ENCODE data around the gene RASSF5.

Gene RASSF5

DNA sequence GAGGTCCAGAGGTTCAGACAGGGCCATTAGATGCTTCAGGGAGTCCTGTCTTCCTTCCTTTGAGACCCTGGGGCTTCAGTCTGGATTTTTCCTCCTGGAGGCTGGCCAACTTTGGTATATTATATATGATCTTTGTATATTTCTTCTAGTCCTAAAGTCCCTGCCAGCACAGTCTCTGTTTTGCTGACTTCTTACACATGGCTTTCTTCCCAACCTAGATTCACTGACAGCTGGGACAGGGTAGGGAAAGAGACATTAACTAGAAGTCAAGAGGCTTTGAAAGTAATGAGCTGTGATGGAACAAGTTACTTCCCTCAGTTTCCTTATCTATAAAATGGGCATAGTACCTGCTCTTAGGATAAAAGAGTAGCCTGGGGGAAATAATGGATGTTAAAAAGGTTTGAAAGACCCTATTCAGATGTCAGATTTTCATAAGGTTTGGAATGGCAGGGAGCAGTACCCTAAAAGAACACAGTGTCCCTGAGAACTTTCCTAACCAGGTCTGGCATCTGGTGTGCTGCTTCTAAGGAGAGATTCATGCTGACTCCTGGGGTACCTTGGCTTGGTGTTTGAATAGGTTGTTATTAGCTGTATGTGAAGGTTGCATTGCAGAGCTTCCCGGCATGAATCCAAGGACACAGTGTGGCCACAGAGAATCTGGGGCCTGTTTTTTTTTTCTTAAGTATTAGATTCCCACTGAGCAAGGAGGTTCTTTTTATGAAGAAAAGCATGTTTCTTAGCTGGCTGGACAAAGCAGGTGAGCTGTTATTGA lies 47.6 kb downstream of the RASSF5 start:
- DNase-seq, result no peak

DNA sequence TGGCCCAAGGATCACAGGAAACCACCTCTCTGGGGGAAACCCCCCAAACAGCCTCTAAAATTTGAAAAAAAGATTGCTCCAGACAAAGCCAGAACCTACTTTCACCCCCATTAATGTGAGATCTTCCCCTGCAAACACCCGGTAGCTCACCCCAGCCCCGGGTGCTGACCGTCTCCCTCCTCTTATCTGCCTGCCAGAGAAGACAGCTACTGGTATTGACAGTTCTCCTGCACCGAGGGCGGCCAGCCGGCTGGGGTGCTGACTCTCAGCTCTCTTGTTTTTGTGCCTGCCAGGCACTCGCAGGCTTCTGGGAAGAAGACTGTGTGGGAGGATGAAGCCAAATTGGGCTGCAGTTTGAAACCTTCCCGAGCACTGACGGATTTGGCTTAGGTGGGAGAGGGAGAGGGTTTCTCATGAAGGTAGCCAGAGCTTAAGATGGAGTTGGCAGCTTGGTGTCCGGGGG lies 48.2 kb downstream of the RASSF5 start:
- no peak for DNase-seq

DNA sequence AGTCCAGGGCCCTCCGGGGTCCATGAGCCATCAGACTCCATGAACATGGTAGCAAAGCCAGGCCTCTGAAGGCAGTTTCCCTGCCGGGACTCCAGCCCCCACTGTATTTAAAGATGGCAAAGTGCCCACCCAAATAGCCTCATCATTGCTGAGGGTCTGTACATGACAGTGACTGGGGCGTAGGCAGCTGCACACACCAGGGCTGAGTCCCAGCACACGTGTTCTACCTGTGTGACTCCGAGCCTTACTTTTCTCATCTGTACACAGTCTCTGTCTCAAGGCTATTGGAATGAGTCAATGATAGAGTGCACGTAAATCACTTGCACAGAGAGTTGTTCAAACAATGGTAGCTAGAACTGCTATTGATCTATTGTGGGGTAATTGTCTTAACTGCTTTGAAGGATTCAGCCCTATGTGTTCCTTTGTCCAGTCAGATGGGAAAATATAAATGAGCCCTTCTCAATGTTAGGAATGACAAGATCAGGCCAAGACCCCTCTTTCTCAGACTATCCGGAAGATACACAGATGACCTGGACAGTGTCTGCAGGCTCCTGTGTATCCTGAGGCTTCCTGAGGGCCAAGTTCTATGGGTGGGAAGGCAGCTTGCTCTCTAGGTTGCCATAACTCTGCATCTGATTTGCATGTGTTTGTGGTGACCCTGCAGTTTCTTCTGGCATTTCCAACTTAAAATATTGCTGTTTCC lies 48.9 kb downstream of the RASSF5 start:
- peak; percentile 11 for DNase-seq

DNA sequence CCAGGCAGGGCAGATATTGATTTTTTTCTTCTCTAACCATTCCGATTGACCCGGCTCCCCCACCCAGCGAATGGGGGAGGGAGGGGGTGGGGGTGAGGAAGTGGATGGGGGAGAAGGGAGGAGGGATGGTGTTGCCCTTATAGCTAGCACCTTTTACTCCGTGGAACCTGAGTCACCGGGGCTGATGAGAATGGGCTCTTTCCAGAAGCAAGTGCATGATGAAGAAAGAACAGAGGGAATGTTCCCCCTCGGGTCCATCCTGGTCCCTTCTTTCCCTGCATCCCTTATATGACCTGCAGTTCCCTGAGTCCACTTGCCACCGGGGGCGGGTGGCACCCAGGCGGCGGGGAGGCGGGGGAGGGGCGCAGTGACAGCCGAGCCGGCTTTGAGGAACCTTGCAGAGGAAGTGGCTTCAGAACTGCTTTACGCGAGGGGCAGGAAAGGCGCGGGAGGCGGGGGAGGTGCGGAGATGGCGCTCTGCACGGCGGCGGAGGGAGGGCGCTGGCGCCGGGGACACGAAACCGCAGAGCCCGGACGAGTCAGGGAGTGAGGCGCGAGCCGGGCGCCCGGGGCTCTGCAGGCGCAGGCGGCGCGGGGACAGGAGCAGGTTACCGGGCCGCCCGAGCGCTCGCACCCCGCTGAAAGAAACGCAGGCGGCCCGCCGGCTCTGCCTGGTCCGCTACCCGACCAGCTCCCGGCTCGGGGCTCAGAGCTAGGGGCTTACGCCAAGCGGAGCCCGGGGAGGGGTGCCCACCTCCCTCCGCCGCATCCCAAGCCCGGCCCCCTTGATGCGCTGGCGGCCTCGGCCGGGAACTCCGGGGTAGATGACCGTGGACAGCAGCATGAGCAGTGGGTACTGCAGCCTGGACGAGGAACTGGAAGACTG lies 49.7 kb downstream of the RASSF5 start:
- DNase-seq, result peak; percentile 23

DNA sequence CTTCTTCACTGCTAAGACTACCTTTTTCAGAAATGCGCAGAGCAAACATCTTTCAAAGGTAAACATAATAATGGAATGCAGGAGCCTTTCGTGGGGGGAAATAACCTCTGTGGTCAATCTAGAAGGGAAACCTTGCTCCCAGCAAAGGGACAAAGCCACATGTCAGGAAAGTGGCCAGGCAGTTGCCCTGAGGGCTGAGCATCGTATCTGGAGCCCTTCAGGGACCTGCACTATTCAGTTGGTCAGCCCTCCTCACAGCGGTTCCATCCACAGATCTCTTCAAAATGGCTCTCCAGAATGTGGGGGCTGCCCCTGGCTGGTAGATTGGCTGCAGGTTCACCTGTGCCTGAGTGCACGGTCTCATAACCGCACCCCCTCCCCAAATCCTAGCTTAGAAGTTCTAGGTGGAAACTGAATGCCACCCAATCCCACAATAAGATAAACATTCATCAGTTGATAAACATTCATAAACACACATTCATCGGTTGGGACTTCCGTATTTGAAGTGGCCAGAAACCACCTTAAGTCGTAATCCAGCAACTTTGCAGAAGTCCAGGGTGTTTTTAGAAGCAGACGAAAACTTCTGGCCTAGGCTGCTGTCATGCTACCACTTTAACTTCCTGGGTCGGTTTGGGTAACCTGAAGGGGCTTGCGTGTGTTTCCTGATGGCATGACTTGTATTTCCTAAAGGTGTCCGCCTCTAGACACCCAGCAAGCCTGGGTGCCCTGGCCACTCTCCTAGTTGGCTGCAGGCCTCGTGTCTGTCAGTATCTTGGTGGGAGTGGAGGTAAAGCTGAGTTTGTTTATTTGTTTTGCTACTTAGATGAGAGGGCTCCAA lies 50.5 kb downstream of the RASSF5 start:
- no peak for DNase-seq

DNA sequence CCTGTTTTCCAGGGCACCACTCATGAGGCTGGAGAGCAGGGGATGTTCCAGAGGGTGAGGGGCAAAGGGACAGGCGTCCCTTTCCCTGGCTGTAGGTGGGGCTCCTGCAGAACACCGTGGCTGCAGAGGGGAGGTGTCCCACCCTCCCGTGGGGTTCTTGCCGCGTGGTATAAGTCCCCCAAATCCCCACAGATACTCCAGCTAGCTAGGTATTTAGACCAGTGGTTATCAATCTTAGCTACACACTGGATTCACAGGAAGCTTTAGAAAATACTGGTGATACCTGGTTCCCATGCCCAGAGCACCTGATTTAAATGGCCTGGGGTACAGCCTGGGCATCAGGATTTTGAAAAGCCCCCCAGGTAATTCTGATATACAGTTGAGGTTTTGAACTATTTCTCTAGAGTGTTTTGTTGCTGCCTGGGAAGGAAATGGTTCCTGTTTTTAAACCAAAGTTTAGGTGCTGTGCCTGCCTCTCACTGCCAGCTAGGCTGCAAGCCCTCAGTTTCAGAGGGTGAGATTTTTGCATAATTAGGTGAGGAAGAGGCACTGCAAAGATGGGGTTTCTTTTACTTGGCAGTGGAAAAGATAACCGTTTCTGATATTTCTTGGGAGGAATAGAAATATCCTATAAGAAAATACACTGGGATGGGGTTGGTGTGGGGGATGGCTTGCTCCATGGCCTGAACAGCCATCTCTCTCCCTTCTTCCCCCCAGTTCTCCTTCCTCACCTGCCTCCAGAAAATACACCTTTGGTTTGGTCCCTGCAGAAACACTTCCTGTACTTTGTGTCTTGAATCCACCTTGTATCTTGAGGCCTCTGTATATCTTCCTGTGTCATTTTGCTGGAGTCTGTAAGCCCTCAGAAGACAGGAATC lies 51.7 kb downstream of the RASSF5 start:
- DNase-seq, result no peak

DNA sequence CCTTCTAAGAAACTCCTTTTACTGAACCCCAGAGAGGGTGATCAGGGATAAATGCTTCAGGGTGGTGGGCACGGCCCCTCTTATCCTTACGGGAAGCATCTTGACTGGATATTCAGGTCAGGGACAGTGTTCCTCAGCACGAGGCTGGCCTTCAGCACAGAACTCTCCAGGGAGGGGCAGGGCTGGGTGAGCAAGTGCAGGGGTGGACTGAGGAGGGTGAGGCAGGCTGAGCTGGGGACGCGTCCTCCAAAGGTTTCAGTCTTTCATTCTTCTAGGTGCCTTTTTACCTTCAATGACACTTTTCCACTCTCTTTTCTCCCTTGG lies 52.3 kb downstream of the RASSF5 start:
- no peak for DNase-seq

DNA sequence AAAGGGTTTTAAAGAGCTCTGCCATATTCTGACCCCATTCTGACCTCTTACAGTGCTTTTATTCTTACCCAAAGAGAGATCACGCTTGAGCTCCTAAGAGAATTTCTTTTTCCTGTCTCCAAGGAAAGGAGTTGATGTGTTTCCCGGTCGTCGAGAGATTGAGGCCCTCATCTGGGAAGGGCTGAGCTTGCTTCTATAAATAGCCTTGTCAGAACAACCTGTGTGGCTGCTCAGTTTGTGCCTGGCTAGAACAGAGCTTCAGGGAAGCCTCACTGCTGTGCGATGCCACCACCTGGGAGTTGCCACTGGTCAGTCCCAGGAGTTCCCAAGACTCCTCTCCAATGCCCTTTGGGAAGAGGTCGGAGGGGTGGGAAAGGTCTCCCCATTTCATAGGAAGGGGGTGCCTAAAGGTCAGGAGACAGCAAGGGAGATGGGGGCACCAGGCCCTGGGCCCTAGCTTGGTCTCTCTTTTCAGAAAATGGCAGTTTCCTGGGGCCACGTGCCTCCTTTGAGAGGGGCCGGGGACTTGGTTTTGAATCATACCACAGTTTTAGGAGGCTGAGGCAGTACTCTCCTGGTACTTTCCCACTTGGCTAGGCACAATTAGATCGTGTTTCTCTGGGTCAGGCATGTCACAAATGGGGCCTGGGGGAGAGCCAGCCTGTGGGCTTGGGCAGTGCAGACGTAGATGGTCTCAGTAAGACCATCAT lies 52.8 kb downstream of the RASSF5 start:
- no peak for DNase-seq

DNA sequence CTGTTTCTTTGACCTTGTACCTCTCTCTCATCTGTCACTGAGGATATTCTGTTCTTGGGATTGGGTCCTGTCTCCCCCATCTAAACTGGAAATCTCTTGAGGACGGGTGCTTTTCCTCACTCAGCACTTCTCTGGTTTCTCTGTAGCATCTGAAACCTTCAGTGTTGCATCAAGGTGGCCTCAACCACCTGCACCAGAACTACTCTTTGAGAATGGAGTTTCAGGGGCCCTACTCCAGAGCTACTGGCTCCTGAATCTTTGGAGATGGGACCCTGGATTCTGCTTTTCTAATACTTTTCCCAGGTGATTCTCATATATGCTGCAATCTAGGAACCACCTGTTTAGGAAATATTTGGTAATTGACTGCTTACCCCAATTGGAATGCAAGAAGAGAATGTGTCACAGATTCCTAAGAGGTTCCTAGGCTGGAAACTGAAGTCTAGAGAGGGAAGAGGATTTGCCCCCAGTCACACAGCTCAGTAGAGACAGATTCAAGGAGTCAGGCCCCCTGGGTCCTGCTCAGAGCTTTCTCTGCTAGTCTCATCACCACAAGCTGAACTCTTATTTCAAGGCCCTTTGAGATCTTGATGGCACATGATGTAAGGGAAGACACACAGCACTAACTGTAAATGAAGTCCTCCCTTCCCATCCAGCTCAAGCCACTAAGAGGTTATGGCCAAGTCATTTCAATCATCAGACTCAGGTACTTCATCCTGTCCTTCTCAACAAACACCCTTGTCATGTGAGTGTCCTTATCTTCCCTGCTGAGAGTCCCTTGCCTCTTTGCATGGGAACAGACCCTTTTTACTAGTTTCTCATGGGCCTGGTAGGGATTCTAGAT lies 56.3 kb downstream of the RASSF5 start:
- DNase-seq, result no peak

DNA sequence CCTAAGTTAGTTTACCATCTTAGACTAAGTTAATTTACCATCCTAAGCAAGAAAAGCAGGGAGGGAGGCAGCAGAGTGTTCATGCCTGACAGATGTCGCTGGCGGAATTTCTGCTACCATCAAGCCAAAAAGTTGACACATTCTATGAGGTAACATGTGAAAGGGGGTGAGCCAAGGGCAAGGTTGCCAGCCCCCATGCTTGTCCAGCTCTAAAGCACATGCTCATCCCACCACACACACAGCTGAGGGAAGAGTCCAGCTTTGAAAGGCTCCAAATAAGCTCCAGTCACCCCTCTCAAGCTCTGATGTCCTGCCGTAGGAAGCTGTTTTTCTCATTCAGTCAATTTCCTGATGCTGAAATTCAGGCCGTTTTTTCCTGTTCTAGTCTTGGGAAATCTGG lies 58.7 kb downstream of the RASSF5 start:
- DNase-seq, result no peak

DNA sequence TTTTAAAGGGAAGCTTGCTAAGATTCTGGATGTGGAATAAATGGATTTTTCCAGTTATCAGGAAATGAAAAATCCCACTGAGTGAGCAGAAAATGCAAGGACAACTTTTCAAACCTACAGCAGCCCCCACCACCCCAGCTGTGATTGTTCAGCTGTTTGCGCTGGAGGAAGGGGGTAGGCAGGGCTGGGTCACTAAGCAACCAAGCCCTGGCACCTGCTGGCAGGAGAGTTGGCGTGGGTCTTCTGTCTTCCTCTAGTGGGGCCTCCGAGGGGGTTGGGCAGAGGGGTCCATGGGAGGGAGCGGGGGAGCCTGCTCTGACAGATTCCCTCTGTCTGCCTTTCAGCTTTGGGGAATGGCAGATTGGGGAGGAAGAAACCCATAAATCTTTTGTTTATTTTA lies 59.7 kb downstream of the RASSF5 start:
- no peak for DNase-seq

DNA sequence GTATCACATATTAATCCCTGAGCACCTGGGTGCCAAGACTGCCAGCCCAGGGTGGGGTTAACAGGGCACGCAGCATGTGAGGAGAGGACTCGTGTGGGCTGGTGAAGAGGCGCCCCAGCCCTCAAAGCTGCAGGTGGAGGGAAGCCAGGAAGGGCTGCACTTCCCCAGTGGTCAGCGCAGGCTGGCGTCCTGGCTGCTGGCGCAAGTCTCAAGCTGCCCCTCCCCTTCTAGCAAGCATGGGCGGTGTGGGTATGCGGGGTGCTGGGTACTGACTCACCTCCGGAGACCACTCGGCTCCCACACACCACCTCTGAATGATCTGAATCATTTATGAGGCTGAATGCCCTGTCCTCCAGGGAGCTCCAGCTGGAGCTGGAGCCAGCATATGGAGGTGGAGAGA lies 60.9 kb downstream of the RASSF5 start:
- DNase-seq, result no peak

DNA sequence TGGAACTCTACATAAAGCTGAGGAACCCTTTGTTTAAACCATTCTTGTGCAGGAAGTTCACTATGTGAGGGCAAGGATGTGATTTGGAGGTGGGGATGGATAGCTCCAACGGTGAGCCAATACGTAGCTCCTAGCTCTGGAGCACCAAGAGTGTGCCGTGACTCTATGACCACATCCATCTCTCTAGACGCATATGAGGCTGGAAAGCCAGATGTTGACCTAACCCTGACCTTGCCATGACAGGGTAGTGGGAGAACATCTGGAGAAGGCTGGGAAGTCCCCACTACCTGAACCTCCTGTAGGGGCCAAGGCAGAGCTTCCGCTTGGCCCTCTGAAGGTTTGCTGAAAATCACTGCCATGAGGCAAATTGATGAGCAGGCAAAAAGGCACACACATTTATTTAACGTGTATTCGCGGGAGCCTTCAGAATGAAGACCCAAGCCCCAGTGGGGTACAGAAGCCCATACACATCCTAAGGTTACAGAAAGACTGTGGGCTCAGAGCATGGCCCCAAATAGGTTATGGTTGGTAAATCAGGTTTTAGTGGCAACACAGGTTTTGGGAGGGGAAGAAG lies 61.5 kb downstream of the RASSF5 start:
- no peak for DNase-seq

DNA sequence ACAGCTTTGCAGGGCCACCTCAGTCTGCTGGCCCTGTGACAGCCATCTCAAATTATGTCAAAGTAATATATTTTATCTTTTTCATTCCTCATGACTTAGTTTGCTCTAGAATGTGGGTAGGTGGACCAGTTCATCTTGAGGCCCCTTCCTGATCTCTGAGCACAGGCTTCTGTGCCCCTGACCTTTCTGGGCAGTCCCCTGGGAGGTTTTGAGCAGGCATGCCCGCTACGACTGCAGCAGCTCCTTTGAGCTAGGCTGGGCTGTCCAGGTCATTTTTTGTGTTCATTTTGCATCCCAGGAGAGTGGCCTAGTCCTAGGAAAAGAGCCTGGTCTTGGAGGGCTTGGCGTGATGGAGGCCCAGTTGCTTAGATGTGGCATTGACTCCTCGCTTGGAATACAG lies 62.2 kb downstream of the RASSF5 start:
- DNase-seq, result no peak

DNA sequence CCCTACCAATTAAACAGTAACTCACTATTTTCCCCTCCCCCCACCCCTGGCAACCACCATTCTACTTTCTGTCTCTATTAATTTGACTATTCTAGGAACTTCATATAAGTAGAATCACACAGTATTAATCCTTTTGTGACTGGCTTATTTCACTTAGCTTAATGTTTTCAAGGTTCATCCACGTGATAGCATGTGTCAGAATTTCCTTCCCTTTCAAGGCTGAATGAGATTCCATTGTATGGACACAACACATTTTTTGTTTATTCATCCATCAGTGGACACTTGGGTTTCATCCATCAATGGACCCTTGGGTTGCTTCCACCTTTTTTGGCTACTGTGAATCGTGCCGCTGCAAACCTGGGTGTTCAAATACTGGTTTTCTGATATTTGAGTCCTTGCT lies 63.2 kb downstream of the RASSF5 start:
- no peak for DNase-seq

DNA sequence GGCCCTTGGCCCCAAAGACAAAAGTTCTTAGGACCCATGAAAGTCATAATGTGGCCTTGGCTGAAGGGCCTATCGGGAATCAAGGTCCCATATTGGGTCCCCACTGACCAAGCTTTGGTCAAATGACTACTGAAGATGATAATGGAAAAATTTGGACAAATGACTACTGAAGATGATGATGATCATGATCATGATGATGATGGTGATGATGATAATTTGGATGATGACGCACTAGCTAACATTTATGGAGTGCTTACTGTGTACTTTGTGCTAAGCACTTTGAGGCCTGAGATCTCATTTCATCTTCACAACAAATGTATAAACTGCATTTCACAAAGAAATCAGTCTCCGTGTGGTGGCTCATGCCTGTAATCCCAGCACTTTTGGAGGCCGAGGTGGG lies 65.5 kb downstream of the RASSF5 start:
- DNase-seq, result no peak

DNA sequence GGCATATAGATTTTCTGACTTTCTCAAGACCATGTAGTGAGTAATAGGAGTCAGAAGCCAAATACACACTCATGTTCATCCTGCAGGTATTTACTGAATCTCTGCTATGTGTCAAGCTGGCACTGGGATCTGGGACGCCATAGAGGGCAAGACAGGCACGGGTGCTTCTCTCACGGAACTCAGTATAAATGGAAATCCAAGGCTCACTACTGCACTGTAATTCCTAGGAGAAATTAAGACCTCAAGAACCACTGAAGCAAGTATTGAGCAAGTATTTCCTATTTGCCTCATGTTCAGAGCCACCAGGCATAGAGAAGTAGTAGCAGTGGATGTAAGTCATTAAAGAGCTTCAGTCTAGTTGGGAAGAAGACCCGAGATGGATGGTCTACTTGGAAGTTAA lies 66.0 kb downstream of the RASSF5 start:
- DNase-seq, result no peak

DNA sequence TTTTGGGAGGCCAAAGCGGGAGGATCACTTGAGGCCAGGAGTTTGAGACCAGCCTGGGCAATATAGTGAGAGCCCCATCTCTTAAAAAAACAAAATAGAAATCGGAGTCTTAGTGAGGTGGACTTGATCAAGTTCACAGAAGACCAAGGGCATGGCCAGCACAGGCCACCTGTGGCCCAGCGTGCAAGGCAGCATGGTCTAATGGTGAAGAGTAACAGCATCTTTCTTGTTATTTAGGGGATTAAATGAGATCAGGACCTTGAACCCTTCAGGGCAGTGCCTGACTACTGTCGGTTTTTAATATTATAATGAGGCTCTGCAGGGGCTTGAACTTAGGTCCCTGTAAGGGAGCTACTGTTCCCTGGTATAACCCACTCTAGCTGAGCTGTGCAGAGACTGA lies 66.4 kb downstream of the RASSF5 start:
- no peak for DNase-seq

DNA sequence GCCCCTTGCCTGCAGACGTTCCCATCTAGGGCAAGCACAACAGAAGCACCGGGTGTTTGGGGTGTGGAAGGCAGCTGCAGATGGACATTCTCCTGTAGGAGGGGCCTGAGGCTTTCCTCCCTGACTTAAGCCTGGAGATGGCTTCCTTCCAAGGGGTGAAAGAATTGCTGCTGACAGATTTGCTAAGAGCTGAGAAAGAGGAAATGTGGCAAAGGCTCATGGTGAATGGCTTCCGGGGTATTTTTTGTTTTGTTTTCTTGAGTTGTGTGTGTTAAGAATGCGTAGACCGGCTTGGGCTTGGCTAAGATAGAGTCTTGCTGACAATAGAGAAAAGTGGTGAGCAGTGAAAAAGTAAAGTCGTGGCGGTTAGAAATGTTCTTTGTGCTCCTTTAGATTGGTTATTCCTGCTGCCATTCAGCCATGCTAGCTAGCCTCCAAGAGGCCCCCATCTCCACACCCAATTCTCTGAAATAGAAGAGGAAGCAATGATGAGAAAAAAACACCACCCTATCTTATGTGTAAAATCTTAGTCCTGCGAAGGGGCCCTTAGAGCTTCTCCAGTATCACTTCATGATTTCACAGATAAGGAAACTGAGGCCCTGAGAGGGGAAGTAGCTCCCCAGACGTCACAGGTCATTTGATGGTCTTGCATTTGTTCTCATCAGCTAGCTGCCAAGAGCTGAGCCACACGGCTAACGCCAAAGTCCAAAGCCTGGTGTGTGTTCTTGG lies 68.0 kb downstream of the RASSF5 start:
- no peak for DNase-seq
